Adipocyte (in vitro differentiated cells): ENCODE measurements around the gene INSR.

ENCODE experiments used
- DNase-seq: peaks from one replicate; pipeline ENCODE4 v3.0.0-alpha.2; 2015; ENCODE audit warnings: low read depth
- H3K27me3 ChIP-seq: replicated peaks from 2 replicates; pipeline ENCODE4 v1.7.0; 2013; ENCODE audit warnings: mild to moderate bottlenecking, low read length, moderate library complexity; ENCODE audit not compliant: control insufficient read depth, insufficient read depth
- H3K36me3 ChIP-seq: 2 replicates; pipeline ENCODE4 v1.7.0; 2013; ENCODE audit warnings: low read length, mild to moderate bottlenecking, moderate library complexity; ENCODE audit not compliant: control insufficient read depth, insufficient read depth, severe bottlenecking
- H3K4me1 ChIP-seq: 2 replicates; pipeline ENCODE4 v1.7.0; 2013; ENCODE audit warnings: mild to moderate bottlenecking, low read length, moderate library complexity; ENCODE audit not compliant: control insufficient read depth, insufficient read depth
- H3K4me3 ChIP-seq: 2 replicates; pipeline ENCODE4 v1.7.0; 2013; ENCODE audit warnings: mild to moderate bottlenecking, low read length, moderate library complexity
- H3K9ac ChIP-seq: 2 replicates; pipeline ENCODE4 v1.7.0; 2013; ENCODE audit warnings: mild to moderate bottlenecking, low read length, moderate library complexity
- H3K9me3 ChIP-seq: 2 replicates; pipeline ENCODE4 v1.7.0; 2013; ENCODE audit warnings: mild to moderate bottlenecking, low read length, moderate library complexity; ENCODE audit not compliant: control insufficient read depth

INSR gene

DNA sequence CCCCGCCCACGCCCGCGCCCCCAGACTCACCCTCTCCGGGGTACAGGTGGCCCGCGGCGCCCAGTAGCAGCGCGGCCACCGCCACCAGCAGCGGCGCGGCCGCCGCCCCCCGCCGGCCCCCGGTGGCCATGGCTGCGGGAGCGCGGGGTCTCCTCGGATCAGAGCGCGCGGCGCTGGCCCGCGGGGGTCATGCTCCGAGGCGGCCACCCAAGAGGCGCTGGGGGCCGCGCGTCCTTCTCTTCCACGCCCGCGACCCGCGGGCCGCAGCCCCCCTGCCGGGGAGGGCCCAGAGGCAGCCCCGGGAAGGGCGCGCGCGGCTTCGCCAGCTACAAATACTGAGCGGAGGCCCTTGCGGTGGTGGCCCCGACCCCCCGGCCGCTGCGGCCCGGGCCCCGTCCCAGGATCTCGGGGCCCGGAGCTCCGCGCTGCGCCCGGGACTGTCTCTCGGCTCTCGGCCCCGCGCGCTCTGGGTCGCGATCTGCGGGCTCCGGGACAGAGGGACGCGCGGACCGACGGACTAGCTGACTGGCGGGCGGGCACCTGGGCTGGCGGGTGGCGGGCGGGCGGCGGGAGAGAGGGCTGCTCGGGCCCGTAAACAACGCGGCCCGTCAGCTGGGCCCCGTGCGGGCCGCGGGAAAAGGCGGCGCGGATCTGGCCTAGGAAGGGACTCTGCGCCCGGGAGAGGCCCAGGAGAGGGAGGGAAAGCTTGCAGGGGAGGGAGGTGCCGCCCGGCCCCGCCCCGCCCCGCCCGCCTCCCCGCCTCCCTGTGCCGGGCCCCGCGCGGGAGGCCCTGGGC lies at the start of gene INSR:
Gene INSR (minus strand): TSS at position 653 of the 796 bp plus-strand sequence. CDS start 523 bp downstream, at position 130.
- peak within 1 kb of the TSS; percentile 89 for H3K4me3 ChIP-seq
- peaks cover 8% of the 10 kb centered on the region for H3K4me1 ChIP-seq
- no peaks in the 10 kb centered on the region for H3K36me3 ChIP-seq
- H3K9ac ChIP-seq = peak within 1 kb of the TSS; percentile 89
- no peaks in the 10 kb centered on the region for H3K27me3 ChIP-seq
- no peaks in the 10 kb centered on the region for H3K9me3 ChIP-seq
- peak; percentile 97 for DNase-seq

DNA sequence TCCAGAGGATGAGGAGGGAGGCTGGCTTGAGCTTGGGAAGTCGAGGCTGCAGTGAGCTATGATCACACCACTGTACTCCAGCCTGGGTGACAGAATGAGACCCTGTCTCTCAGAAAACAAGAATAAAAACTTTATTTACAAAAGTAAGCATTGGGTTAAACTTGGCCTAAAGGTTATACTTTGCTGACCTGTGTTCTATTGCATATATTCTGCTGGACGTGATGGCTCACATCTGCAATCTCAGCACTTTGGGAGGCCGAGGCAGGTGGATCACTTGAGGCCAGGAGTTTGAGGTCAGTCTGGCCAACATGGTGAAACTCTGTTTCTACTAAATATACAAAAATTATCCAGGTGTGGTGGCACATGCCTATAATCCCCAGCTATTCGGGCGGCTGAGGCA lies 47.9 kb upstream of the INSR start:
- Histone ChIP-seq H3K27me3 (peaks cover 15% of the 10 kb centered on the region), H3K4me1 (no peaks in the 10 kb centered on the region), H3K9me3 (no peaks in the 10 kb centered on the region), H3K4me3 (no peak overlapping the region), H3K36me3 (no peaks in the 10 kb centered on the region), H3K9ac (no peak overlapping the region)
- DNase-seq = no peak

DNA sequence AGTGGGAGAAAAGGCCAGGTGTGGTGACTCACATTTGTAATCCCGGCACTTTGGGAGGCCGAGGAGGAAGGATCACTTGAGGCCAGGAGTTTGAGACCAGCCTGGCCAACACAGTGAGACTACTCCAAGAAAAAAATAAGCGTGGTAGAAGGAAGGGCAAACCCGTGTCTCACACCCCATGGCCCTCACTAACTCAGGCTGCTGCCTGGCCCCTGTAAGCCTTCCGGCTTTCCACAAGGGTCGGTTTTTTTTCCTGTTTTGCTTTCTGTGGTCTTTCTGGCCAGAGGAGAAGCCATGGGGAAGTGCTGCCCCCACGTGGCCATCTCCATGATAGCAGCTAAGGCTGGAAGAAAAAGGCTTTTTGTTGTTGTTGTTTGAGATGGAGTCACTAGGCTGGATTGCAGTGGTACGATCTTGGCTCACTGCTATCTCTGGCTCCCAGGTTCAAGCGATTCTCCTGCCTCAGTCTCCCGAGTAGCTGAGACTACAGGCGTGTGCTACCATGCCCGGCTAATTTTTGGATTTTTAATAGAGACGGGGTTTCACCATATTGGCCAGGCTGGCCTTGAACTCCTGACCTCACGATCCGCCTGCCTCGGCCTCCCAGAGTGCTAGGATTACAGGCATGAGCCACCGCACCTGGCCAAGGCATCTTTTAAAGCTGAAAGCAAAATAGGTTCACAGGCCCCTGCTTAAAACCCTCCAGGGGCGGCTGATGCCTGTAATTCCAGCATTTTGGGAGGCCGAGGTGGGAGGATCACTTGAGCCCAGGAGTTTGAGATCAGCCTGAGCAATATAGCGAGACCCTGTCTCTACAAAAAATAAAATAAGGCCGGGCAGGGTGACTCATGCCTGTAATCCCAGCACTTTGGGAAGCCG lies 47.0 kb upstream of the INSR start:
- peak; percentile 88 for DNase-seq
- peak overlapping the region; percentile 43 for H3K9ac ChIP-seq
- H3K27me3 ChIP-seq = peaks cover 23% of the 10 kb centered on the region
- no peaks in the 10 kb centered on the region for H3K4me1 ChIP-seq
- H3K9me3 ChIP-seq = no peaks in the 10 kb centered on the region
- H3K36me3 ChIP-seq = no peaks in the 10 kb centered on the region
- no peak overlapping the region for H3K4me3 ChIP-seq

DNA sequence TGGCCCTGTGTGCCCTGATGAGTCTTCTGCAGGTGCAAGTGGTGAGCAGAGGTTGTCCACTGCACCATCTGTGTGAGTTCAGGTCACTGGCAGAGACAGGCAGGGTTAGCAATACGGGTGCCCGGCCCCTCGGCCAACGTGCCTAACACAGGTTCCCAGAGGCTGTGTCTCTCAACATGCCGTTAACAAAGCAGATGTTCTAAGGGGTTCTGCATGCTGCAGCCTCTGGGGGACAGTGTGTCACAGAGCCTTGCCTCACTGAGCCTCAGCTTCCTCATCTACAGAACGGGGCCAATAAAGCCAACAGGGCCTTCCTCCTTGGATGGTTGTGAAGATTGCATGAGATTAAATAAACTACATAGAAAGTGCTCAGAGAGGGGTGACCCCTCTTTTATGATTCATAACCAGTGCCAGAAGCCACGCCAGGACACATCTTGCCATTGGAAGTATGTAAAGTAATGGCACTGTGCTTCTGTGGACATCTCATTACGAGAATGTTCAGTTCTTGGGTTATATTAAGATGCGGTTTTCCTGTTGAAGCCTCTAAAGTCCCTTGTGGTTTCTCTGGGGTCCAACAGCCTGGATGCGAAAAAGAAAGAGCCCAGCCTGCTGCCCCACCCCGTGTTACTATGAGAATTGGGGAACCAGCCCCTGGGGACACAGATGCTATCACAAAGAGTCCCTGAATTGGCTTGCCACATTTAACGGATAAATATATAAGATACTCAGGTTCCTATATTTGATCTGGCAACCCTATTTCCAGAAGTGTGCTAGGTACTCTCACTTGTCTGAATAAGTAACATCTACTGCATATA lies 43.4 kb upstream of the INSR start:
- Histone ChIP-seq H3K4me1 (no peaks in the 10 kb centered on the region), H3K9ac (no peak overlapping the region), H3K9me3 (no peaks in the 10 kb centered on the region), H3K36me3 (no peaks in the 10 kb centered on the region), H3K4me3 (no peak overlapping the region), H3K27me3 (peaks cover 21% of the 10 kb centered on the region)
- no peak for DNase-seq

DNA sequence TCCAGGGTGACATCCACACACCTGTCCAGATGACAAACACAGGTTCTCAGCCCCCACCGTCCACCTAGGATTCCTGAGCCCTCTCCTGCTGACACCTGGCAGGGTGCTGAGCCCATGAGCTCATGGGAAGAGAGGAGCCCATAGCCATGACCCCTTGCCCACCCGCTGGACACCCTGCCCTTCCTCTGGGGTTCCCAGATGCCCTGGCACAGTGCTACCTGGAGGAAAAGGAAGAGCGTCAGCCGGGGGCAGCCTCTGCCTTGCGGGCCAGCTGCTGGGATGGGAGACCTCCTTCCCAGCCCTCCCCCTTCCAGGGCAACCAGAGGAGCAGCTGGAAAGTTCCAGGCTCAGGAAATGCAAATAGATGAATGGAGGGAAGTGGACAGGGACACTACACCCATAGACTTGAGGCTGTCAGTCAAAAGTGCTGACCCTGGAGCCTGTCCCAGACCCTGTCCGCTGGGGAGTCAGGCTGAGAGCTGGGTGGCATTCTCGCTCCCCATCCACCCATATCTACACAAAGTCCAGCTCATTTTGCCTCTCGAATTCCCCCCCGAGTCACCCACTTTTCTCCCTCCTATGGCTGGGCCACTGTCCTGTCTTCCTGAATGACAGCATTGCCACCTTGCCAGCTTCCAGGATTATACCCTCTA lies 42.2 kb upstream of the INSR start:
- no peak overlapping the region for H3K9ac ChIP-seq
- H3K9me3 ChIP-seq = no peaks in the 10 kb centered on the region
- DNase-seq = no peak
- no peak overlapping the region for H3K4me3 ChIP-seq
- H3K27me3 ChIP-seq = peaks cover 21% of the 10 kb centered on the region
- H3K4me1 ChIP-seq = no peaks in the 10 kb centered on the region
- H3K36me3 ChIP-seq = no peaks in the 10 kb centered on the region

DNA sequence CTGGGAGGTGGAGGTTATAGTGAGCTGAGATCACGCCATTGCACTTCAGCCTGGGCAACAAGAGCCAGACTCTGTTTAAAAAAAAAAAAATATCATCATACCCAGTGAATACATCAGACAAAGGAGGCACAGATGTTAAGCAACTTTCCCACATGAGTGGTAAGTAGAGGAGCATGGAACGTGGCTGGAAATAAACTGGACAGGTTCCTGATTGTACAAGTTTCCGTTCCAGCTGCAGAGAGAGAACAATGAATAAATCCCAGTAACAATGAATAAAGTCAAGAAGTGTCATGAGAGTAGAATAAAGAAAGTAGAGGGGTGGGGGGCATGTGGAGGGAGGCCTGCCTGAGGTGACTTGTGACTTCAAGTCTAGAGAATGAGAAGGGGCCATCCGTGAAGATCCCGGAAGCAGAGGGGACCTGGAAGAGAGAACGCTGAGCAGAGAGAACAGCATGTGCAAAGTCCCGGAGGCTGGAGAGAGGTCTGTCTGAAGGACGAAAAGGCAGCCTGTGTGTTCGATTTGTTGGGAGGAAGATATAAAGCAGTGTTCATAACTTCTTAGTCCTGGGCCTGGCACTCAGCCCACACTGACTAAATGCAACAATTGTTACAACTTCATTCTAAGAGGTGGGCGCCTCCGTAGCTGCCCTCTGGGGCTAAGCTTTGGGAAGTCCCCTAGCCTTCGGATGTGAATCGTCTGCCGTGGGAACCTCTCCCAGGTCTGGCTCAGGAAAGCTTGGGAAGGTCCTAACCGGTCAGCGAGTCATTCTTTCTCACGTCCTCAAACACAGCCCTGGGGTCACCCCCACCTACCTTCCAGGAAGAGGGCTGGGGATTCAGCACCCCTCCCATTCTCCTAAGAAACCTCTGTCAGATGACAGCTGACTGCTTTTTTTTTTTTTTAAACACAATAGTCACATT lies 39.2 kb upstream of the INSR start:
- Histone ChIP-seq H3K9ac (no peak overlapping the region), H3K36me3 (no peaks in the 10 kb centered on the region), H3K4me3 (no peak overlapping the region), H3K9me3 (no peaks in the 10 kb centered on the region), H3K4me1 (no peaks in the 10 kb centered on the region), H3K27me3 (peaks cover 21% of the 10 kb centered on the region)
- no peak for DNase-seq

DNA sequence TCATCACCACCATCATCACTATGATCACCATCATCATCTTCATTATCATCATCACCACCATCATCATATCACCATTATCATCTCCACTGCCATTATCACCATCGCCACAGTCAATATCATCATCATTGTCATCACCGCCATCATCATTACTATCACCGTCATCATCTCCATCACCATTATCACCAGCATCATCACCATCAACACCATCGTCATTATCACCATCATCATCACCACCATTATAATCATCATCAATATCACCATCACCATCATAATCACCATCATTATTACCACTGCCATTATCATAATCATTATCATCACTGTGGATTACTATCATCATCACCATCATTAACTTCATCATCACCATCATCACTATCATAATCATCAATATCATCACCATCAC lies 37.2 kb upstream of the INSR start:
- Histone ChIP-seq H3K36me3 (no peaks in the 10 kb centered on the region), H3K27me3 (peaks cover 14% of the 10 kb centered on the region), H3K9ac (no peak overlapping the region), H3K4me1 (no peaks in the 10 kb centered on the region), H3K4me3 (no peak overlapping the region), H3K9me3 (no peaks in the 10 kb centered on the region)
- no peak for DNase-seq

DNA sequence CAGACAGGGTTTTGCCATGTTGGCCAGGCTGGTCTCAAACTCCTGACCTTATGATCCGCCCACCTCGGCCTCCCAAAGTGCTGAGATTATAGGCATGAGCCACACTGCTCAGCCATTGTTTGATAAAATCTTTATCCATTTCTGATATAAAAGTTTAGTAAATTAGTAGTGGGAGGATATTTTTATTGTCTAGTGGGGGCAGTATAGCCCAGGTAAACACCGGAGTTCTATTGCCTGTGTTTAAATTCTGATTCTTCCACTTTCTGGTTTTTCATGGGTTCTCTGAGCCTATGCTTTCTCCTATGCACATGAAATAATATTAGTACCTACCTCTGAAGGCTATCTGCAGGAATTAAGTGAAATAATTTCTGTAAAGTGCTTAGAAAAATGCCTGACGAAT lies 34.4 kb upstream of the INSR start:
- peaks cover 4% of the 10 kb centered on the region for H3K27me3 ChIP-seq
- no peaks in the 10 kb centered on the region for H3K36me3 ChIP-seq
- DNase-seq = no peak

DNA sequence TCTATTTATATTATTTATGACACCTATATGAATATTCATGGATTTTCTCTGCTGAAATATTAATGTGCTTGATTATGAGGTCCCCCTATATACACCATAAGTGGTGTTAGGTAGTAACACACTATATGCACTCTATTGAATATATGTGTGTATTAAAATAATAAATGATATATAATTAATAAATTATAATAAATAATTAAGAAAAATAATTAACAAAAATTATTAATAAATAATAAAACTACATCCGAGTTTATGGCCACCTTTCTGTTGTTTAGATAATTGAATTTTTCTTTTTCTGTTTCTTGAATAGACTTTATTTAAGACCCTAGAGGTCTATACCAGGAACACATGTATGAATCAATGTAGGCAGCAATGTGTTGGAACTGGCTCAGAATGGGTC lies 33.6 kb upstream of the INSR start:
- Histone ChIP-seq H3K4me1 (no peaks in the 10 kb centered on the region), H3K9me3 (no peaks in the 10 kb centered on the region), H3K4me3 (no peak overlapping the region), H3K36me3 (no peaks in the 10 kb centered on the region), H3K27me3 (no peaks in the 10 kb centered on the region), H3K9ac (no peak overlapping the region)
- no peak for DNase-seq

More for the DNA sequence above, 34.4 kb upstream of the INSR start:
- Histone ChIP-seq H3K9me3 (no peaks in the 10 kb centered on the region), H3K4me1 (no peaks in the 10 kb centered on the region), H3K4me3 (no peak overlapping the region), H3K9ac (no peak overlapping the region)
